ENCODE measurements around the gene LEMD2.

LEMD2 gene

GRCh38 chr6:33817489-33817888 lies 28.6 kb upstream of the LEMD2 start:
- no peak for DNase-seq (ENCODE audit: extremely low read depth, low read depth)
- no peak for TF ChIP-seq CTCF (IDR thresholded peaks at IDR 0.05; ENCODE audit: low read depth, low read length, missing control alignments)
- no peak overlapping the region for H3K4me3 ChIP-seq (replicated peaks; ENCODE audit: low read depth, low read length)

- DNase-seq (ENCODE audit: extremely low read depth, low read depth) = no peak
- no peak for TF ChIP-seq CTCF (IDR thresholded peaks at IDR 0.05; ENCODE audit: low read depth, low read length, missing control alignments)
- H3K4me3 ChIP-seq (replicated peaks; ENCODE audit: low read depth, low read length) = no peak overlapping the region
These were observed 28.0 kb upstream of the LEMD2 start for GRCh38 chr6:33816911-33817310.

- no peak for DNase-seq (ENCODE audit: extremely low read depth, low read depth)
- no peak for TF ChIP-seq CTCF (IDR thresholded peaks at IDR 0.05; ENCODE audit: low read depth, low read length, missing control alignments)
- H3K4me3 ChIP-seq (replicated peaks; ENCODE audit: low read depth, low read length) = no peak overlapping the region
These were observed 26.9 kb upstream of the LEMD2 start for GRCh38 chr6:33815854-33816253.

- no peak overlapping the region for H3K4me3 ChIP-seq (replicated peaks; ENCODE audit: low read depth, low read length)
- DNase-seq (ENCODE audit: extremely low read depth, low read depth) = no peak
- no peak for TF ChIP-seq CTCF (IDR thresholded peaks at IDR 0.05; ENCODE audit: low read depth, low read length, missing control alignments)
These were observed 25.4 kb upstream of the LEMD2 start for GRCh38 chr6:33813990-33814985.

GRCh38 chr6:33813246-33813904 lies 24.4 kb upstream of the LEMD2 start:
- TF ChIP-seq CTCF (IDR thresholded peaks at IDR 0.05; ENCODE audit: low read depth, low read length, missing control alignments) = no peak
- H3K4me3 ChIP-seq (replicated peaks; ENCODE audit: low read depth, low read length) = no peak overlapping the region
- DNase-seq (ENCODE audit: extremely low read depth, low read depth) = no peak

- no peak overlapping the region for H3K4me3 ChIP-seq (replicated peaks; ENCODE audit: low read depth, low read length)
- no peak for DNase-seq (ENCODE audit: extremely low read depth, low read depth)
- peak; percentile 23 for TF ChIP-seq CTCF (IDR thresholded peaks at IDR 0.05; ENCODE audit: low read depth, low read length, missing control alignments)
These were observed 23.7 kb upstream of the LEMD2 start for GRCh38 chr6:33812669-33813068.

Data from HFF-Myc (cell line).